ENCODE data around the gene USH2A. TPM values are rescaled to one million over a fixed set of nuclear protein-coding genes. Genes with fewer than 3 reads are reported as not detected.

USH2A gene
- total and polyA plus RNA-seq, 8 donors: 0.37 to 0.58 TPM; not detected in 6

GRCh38 chr1:215844266-215844665, 579.0 kb downstream of the USH2A start:
- no peaks in the 10 kb centered on the region for H3K27me3 ChIP-seq
- no peak for DNase-seq
- H3K4me1 ChIP-seq: no peaks in the 10 kb centered on the region
- H3K9me3 ChIP-seq: peaks cover 0 to 10% (median 9%) of the 10 kb centered on the region in 4 donors
- no peak overlapping the region for H3K4me3 ChIP-seq
- TF ChIP-seq POLR2A (IDR thresholded peaks at IDR 0.05) (no peak), POLR2AphosphoS5 (IDR thresholded peaks at IDR 0.05) (no peak), EP300 (IDR thresholded peaks at IDR 0.05) (no peak), CTCF (IDR thresholded peaks at IDR 0.05) (no peak)
- H3K36me3 ChIP-seq: no peaks in the 10 kb centered on the region
- intact Hi-C loops (cut with DNase I; ENCODE audit: low total_unique reads): no loop called here
- no peak overlapping the region for H3K27ac ChIP-seq
- 62 to 72% (median 69%) methylated on average over 4 of the region's 4 CpGs for WGBS, 5 donors

- H3K9me3 ChIP-seq: peaks cover 0 to 10% (median 9%) of the 10 kb centered on the region in 4 donors
- intact Hi-C loops (cut with DNase I; ENCODE audit: low total_unique reads): no loop called here
- H3K4me3 ChIP-seq: no peak overlapping the region
- H3K27ac ChIP-seq: no peak overlapping the region
- TF ChIP-seq POLR2AphosphoS5 (IDR thresholded peaks at IDR 0.05): no peak
- TF ChIP-seq POLR2A (IDR thresholded peaks at IDR 0.05): no peak
- no peak for TF ChIP-seq EP300 (IDR thresholded peaks at IDR 0.05)
- no peak for TF ChIP-seq CTCF (IDR thresholded peaks at IDR 0.05)
- WGBS, 5 donors: 61 to 89% (median 82%) methylated on average over 3 of the region's 3 CpGs
- H3K4me1 ChIP-seq: no peaks in the 10 kb centered on the region
- H3K36me3 ChIP-seq: no peaks in the 10 kb centered on the region
- no peak for DNase-seq
- no peaks in the 10 kb centered on the region for H3K27me3 ChIP-seq
These were observed 580.3 kb downstream of the USH2A start for GRCh38 chr1:215842905-215843304.

- H3K9me3 ChIP-seq: no peaks in the 10 kb centered on the region
- H3K4me3 ChIP-seq: no peak overlapping the region
- no peaks in the 10 kb centered on the region for H3K36me3 ChIP-seq
- H3K27me3 ChIP-seq: no peaks in the 10 kb centered on the region
- WGBS, 5 donors: 67 to 87% (median 84%) methylated on average over 2 of the region's 2 CpGs
- H3K4me1 ChIP-seq: no peaks in the 10 kb centered on the region
- no peak overlapping the region for H3K27ac ChIP-seq
- TF ChIP-seq POLR2A (IDR thresholded peaks at IDR 0.05) (no peak), CTCF (IDR thresholded peaks at IDR 0.05) (no peak), POLR2AphosphoS5 (IDR thresholded peaks at IDR 0.05) (no peak), EP300 (IDR thresholded peaks at IDR 0.05) (no peak)
- no peak for DNase-seq
- intact Hi-C loops (cut with DNase I; ENCODE audit: low total_unique reads): no loop called here
These were observed 587.3 kb downstream of the USH2A start for GRCh38 chr1:215835951-215836350.

GRCh38 chr1:215833941-215834729, 589.1 kb downstream of the USH2A start:
- H3K36me3 ChIP-seq: no peaks in the 10 kb centered on the region
- 83 to 91% (median 86%) methylated on average over 3 of the region's 3 CpGs for WGBS, 5 donors
- TF ChIP-seq CTCF (IDR thresholded peaks at IDR 0.05) (no peak), POLR2AphosphoS5 (IDR thresholded peaks at IDR 0.05) (no peak), POLR2A (IDR thresholded peaks at IDR 0.05) (no peak), EP300 (IDR thresholded peaks at IDR 0.05) (no peak)
- no peak overlapping the region for H3K4me3 ChIP-seq
- no peak overlapping the region for H3K27ac ChIP-seq
- H3K4me1 ChIP-seq: no peaks in the 10 kb centered on the region
- H3K9me3 ChIP-seq: no peaks in the 10 kb centered on the region
- DNase-seq: no peak
- intact Hi-C loops (cut with DNase I; ENCODE audit: low total_unique reads): no loop called here
- no peaks in the 10 kb centered on the region for H3K27me3 ChIP-seq
